H1 (cell line): ENCODE results near the gene ZSCAN20. TPM values are rescaled to one million over a fixed set of nuclear protein-coding genes. Genes with fewer than 3 reads are reported as not detected.

Experiments
- EP300 ChIP-seq, 2 experiments: IDR thresholded peaks; 1 replicate in 1 of 2; 2 replicates in 1 of 2; pipeline ENCODE4 v1.6.1; 2011 to 2012; ENCODE audit warnings: low read depth in 2 of 2, low read length in 2 of 2, mild to moderate bottlenecking in 2 of 2, borderline replicate concordance in 1 of 2, inconsistent platforms in 1 of 2, moderate library complexity in 1 of 2
- polyA plus RNA-seq, 7 experiments: library from polyadenylated mRNA; depleted of rRNA in 3 of 7; stranded (reverse) in 5 of 7; unstranded in 2 of 7; fragments of >200 nt in 5 of 7; fragments of 200-250 nt in 2 of 7; gene quantifications; 1 replicate in 5 of 7; 2 replicates in 1 of 7; 4 replicates in 1 of 7; pipeline versions ENCODE4 v1.2.1 to v1.2.3, GENCODE V29; 2011 to 2013; ENCODE audit warnings: missing spikeins in 2 of 7, mixed read lengths in 2 of 7
- total RNA-seq: library from RNA; stranded (reverse); fragmentation: NEBNext Ultra II Directional; extraction: Animal tissue kit (Norgen Biotek cat#: 25700); gene quantifications from 2 replicates; pipeline ENCODE4 v1.2.1, GENCODE V29; 2021

The ZSCAN20 gene
- total and polyA plus RNA-seq, 2 of the 8 experiments (the other 6 are each of a cell fraction or from before 2014, with no cell fraction given) = 0.70 to 3.4 TPM

DNA sequence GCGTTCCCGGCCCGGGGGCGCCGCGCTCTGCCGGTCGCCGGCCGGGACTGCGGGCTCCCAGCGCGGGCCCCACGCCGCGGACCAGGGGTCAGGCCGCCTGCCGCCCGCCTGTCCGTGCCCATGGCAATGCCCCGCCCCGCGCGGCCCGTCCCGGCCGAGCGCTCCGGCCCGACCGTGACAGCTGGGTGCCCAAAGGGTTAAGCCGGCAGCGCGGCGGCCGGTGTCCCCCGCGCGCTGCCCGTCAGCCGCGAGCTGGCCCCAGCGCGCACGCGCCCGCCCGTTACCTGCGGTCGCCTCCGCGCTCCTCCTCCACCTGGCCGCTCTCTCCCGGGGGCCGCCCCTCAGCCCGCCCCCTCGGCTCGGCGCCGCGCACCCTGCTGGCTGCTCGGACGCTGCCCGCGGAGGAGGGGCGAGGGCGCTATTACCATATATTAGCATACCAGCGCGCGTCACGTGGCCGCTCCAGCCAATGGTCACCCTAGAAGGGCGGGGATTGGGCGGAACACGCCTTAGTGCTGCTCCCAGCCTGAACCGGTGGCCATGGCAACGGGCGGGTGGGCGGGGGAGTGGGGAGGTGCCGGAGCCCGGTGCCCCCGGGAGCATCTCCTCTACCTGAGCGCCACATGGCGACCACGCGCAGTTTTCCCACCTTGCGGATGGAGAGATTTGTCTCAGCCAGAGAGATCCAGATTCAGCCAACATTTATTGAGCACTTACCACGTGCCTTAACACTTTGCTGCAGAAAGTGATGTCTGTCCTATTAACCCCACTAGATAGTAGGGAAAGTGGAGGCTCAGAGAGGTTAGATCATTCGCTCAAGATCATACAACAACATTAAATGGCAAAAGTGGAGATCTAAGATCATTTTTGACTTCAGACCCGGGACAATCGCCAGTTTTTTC, 41.5 kb upstream of the ZSCAN20 start, which contains the start of gene PHC2 (continued):
- peak in 1 of 2 experiments; percentile 17; a peak in 1 of 3 replicates for TF ChIP-seq EP300 (IDR thresholded peaks at IDR 0.05; ENCODE audit: borderline replicate concordance in 1 of 2, low read depth in 2 of 2, low read length in 2 of 2)
